ENCODE measurements around the gene TNFSF12.
"Not testable (repeated sequence)": the region's sequence is repeated elsewhere in the genome, so short reads cannot be mapped to it uniquely, and the experiment has no call there.

Gene TNFSF12

DNA sequence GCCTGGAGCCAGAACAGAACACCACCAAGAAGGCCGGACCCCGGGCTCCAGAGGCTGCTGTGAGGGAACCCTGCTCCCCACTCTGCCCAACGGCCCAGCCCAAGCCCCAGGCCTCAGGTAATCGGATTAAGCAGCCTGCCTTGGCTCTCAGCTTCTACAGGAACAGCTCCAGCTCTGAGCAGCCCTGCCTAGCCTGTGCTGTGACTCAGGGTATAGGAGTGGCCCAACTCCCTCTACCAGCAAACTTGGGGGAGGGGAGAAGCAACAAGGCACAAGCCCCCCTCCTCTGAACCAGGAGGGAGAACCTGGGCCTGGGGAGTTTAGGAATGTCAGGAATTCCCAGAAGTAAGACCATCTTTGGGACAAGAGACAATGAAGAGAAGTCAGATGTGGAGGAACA is 41.9 kb downstream of the TNFSF12 start:
- H3K4me3 ChIP-seq (ENCODE audit: control insufficient read depth, low read depth, low read length): no peak overlapping the region
- no peak for DNase-seq (ENCODE audit: low read depth)
- TF ChIP-seq, protein P1, sequence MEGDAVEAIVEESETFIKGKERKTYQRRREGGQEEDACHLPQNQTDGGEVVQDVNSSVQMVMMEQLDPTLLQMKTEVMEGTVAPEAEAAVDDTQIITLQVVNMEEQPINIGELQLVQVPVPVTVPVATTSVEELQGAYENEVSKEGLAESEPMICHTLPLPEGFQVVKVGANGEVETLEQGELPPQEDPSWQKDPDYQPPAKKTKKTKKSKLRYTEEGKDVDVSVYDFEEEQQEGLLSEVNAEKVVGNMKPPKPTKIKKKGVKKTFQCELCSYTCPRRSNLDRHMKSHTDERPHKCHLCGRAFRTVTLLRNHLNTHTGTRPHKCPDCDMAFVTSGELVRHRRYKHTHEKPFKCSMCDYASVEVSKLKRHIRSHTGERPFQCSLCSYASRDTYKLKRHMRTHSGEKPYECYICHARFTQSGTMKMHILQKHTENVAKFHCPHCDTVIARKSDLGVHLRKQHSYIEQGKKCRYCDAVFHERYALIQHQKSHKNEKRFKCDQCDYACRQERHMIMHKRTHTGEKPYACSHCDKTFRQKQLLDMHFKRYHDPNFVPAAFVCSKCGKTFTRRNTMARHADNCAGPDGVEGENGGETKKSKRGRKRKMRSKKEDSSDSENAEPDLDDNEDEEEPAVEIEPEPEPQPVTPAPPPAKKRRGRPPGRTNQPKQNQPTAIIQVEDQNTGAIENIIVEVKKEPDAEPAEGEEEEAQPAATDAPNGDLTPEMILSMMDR (IDR thresholded peaks at IDR 0.05; ENCODE audit: control insufficient read depth, insufficient read depth, low read depth, low read length, missing control alignments): no peak

DNA sequence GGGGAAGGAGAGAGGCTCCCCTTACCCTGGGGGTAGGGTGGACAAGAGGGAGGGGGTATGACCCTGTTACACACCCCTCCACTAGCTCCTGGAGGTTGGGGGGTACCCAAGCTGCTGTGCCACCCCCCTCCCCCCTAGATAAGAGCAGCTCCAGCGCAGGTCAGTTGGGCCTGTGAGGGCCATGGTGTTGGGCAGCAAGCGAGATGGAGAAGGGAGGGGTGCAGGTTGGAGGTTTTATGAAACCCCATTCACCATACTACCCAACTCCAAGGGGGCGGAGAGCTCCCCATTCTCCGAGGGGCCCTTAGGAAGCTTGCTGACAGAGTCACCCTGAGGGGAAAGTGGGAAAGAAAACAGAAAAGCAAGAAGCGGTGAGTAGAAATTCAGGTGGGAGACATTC is 42.7 kb downstream of the TNFSF12 start:
- TF ChIP-seq, protein P1 (IDR thresholded peaks at IDR 0.05; ENCODE audit: control insufficient read depth, insufficient read depth, low read depth, low read length, missing control alignments): no peak
- no peak for DNase-seq (ENCODE audit: low read depth)
- H3K4me3 ChIP-seq (ENCODE audit: control insufficient read depth, low read depth, low read length): no peak overlapping the region

DNA sequence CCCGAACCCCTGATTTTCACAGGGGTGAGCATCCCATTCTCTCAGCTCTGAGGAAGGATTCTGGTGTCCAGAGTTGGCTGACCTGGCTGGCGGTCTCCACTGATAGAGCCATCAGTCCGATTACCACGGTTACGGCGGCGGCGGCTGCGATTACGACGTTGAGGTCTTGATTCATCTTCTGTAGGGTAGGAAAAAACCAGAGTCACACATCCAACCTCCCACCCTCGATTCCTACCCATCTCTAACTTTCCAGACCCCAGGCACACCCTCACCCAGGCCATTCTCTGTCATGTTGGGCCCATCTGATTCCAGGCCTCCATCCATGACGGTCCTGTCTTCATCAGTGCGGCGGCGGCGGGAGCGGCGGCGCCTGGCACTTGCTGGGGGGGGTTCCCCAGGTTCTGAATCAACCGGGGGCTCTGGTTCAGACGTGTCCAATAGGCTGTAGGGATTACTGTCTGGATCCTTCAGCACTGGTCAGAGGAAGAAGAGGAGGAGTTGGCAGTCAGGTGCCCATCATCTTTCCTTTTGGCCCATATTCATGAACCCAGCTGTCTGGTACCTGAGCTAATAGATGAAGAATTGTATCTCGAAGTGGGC is 43.7 kb downstream of the TNFSF12 start:
- no peak for DNase-seq (ENCODE audit: low read depth)
- H3K4me3 ChIP-seq (ENCODE audit: control insufficient read depth, low read depth, low read length): no peak overlapping the region
- TF ChIP-seq, protein P1 (IDR thresholded peaks at IDR 0.05; ENCODE audit: control insufficient read depth, insufficient read depth, low read depth, low read length, missing control alignments): no peak

DNA sequence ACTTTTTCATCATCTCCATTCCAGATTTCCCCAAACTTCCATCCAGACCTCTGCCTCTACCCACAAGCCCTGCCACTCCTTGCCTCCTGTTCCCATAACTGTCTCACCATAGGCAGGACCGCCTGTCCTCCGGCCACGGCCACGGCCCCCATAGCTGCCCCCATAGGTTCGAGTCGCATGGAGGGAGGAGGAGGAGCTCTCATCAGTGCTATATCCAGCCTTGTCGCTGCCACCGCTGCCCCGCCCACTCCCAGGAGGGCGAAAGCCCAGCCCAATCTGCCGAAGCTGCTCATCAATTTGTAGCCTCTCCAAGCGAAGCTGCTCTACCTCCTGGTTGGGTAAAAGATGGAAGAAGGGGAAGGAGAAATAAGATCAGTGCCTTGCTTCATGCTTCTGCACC is 44.4 kb downstream of the TNFSF12 start:
- H3K4me3 ChIP-seq (ENCODE audit: control insufficient read depth, low read depth, low read length): no peak overlapping the region
- TF ChIP-seq, protein P1 (IDR thresholded peaks at IDR 0.05; ENCODE audit: control insufficient read depth, insufficient read depth, low read depth, low read length, missing control alignments): no peak
- no peak for DNase-seq (ENCODE audit: low read depth)

DNA sequence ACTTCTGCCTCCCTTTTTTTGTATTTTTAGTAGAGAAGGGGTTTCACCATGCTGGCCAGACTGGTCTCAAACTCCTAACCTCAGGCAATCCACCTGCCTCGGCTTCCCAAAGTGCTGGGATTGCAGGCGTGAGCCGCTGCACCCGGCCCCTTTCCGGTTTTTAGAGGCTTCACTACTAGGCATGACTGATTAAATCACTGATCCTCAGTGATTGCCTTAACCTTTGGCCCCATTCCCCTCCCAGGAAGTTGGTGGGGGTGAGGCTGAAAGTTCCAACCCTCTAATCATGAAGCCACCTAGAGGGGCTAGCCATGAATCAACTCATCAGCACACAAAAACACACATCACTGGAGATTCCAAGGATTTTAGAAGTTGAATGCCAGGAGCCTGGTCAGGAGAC is 48.7 kb downstream of the TNFSF12 start:
- DNase-seq (ENCODE audit: low read depth); H3K4me3 ChIP-seq (ENCODE audit: control insufficient read depth, low read depth, low read length): not testable (repeated sequence)

DNA sequence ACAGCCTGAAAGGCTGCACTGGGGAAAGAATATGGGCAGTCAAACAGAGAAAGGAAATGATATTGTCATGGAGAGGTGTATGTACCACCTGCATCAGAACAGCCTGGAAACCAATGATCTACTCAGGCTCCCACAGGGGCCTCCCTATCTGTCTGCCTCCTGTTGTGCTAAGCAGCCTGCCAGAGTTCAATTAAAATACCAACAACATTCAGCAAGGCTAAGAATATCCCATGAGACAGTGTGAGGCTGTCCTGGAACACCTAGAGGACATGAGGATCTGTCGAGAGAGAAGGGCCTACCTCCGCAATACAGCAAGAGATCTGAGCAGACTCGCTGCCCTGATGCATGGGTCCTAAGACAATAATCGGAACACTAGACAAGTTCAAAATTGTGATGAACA is 57.4 kb downstream of the TNFSF12 start:
- DNase-seq (ENCODE audit: low read depth): no peak
- no peak overlapping the region for H3K4me3 ChIP-seq (ENCODE audit: control insufficient read depth, low read depth, low read length)
- TF ChIP-seq, protein P1 (IDR thresholded peaks at IDR 0.05; ENCODE audit: control insufficient read depth, insufficient read depth, low read depth, low read length, missing control alignments): no peak
